ENCODE data around the gene ABCA2. TPM values are rescaled to one million over a fixed set of nuclear protein-coding genes. Genes with fewer than 3 reads are reported as not detected.

The ABCA2 gene
- total RNA-seq, 2 experiments from 2014 or later, result 11.8 to 16.2 TPM

- ChIA-PET CTCF (interaction anchor here (0.9 to 1.3 kb wide), 3 partner anchors 12 to 72 kb away, joined by 3 to 4 read pairs (median 4); no protein-coding TSS in a partner anchor), POLR2A (no interaction called here)
- Mint-ChIP-seq H3K36me3 (ENCODE audit: low read depth) (no peaks in the 10 kb centered on the region), H3K27me3 (no peaks in the 10 kb centered on the region), H3K4me3 (no peak overlapping the region), H3K27ac (peak overlapping the region; percentile 34), H3K4me1 (ENCODE audit: low read depth) (peaks cover 33% of the 10 kb centered on the region), H3K9me3 (no peaks in the 10 kb centered on the region)
- DNase-seq (no peak), ATAC-seq (no peak)
- intact Hi-C loops (cut with micrococcal nuclease), result no loop called here
- no peak for TF ChIP-seq CTCF (IDR thresholded peaks at IDR 0.05)
Measured at GRCh38 chr9:136963341-136963740, 64.7 kb downstream of the ABCA2 start.

GRCh38 chr9:136962701-136963248 is 65.3 kb downstream of the ABCA2 start:
- H3K4me3 Mint-ChIP-seq, result no peak overlapping the region
- peak overlapping the region; percentile 34 for H3K27ac Mint-ChIP-seq
- POLR2A ChIA-PET, result interaction anchor here (0.9 to 2.4 kb wide), 3 partner anchors 16 to 36 kb away, joined by 3 to 8 read pairs (median 3); partner anchors contain the start of genes C8G and FBXW5
- ATAC-seq (no peak), DNase-seq (no peak)
- CTCF ChIA-PET, result interaction anchor here (0.9 to 1.3 kb wide), 4 partner anchors 13 to 73 kb away, joined by 3 to 4 read pairs (median 4); no protein-coding TSS in a partner anchor
- H3K36me3 Mint-ChIP-seq (ENCODE audit: low read depth), result no peaks in the 10 kb centered on the region
- H3K4me1 Mint-ChIP-seq (ENCODE audit: low read depth), result peaks cover 33% of the 10 kb centered on the region
- no peaks in the 10 kb centered on the region for H3K27me3 Mint-ChIP-seq
- TF ChIP-seq CTCF (IDR thresholded peaks at IDR 0.05), result no peak
- intact Hi-C loops (cut with micrococcal nuclease), result no loop called here
- H3K9me3 Mint-ChIP-seq, result no peaks in the 10 kb centered on the region

- POLR2A ChIA-PET, result interaction anchor here (0.6 to 2.4 kb wide), 4 partner anchors 15 to 39 kb away, joined by 3 to 8 read pairs (median 3); partner anchors contain the start of genes C8G and FBXW5
- intact Hi-C loops (cut with micrococcal nuclease), result no loop called here
- DNase-seq (no peak), ATAC-seq (no peak)
- Mint-ChIP-seq H3K36me3 (ENCODE audit: low read depth) (no peaks in the 10 kb centered on the region), H3K4me1 (ENCODE audit: low read depth) (peaks cover 33% of the 10 kb centered on the region), H3K27ac (no peak overlapping the region), H3K9me3 (no peaks in the 10 kb centered on the region), H3K4me3 (no peak overlapping the region), H3K27me3 (no peaks in the 10 kb centered on the region)
- CTCF ChIA-PET, result interaction anchor here (0.9 to 1.1 kb wide), 2 partner anchors 67 to 73 kb away, joined by 3 to 4 read pairs; no protein-coding TSS in a partner anchor
- no peak for TF ChIP-seq CTCF (IDR thresholded peaks at IDR 0.05)
Measured at GRCh38 chr9:136962163-136962562, 65.9 kb downstream of the ABCA2 start.

- H3K4me3 Mint-ChIP-seq, result no peak overlapping the region
- ATAC-seq, result no peak
- DNase-seq, result no peak
- ChIA-PET POLR2A (interaction anchor here (0.6 to 2.4 kb wide), 2 partner anchors 15 to 39 kb away, joined by 3 to 8 read pairs; no protein-coding TSS in a partner anchor), CTCF (no interaction called here)
- no peaks in the 10 kb centered on the region for H3K27me3 Mint-ChIP-seq
- TF ChIP-seq CTCF (IDR thresholded peaks at IDR 0.05), result no peak
- intact Hi-C loops (cut with micrococcal nuclease), result no loop called here
- peaks cover 32% of the 10 kb centered on the region for H3K4me1 Mint-ChIP-seq (ENCODE audit: low read depth)
- H3K27ac Mint-ChIP-seq, result no peak overlapping the region
- no peaks in the 10 kb centered on the region for H3K36me3 Mint-ChIP-seq (ENCODE audit: low read depth)
- peaks cover 3% of the 10 kb centered on the region for H3K9me3 Mint-ChIP-seq
Measured at GRCh38 chr9:136961279-136962065, 66.6 kb downstream of the ABCA2 start.

- Mint-ChIP-seq H3K27ac (no peak overlapping the region), H3K36me3 (ENCODE audit: low read depth) (no peaks in the 10 kb centered on the region), H3K4me3 (no peak overlapping the region), H3K4me1 (ENCODE audit: low read depth) (peaks cover 27% of the 10 kb centered on the region), H3K27me3 (no peaks in the 10 kb centered on the region), H3K9me3 (peaks cover 4% of the 10 kb centered on the region)
- POLR2A ChIA-PET, result interaction anchor here (2.4 kb wide), 1 partner anchor 14 kb away, joined by 8 read pairs; no protein-coding TSS in a partner anchor
- TF ChIP-seq CTCF (IDR thresholded peaks at IDR 0.05), result no peak
- intact Hi-C loops (cut with micrococcal nuclease), result no loop called here
- CTCF ChIA-PET, result no interaction called here
- DNase-seq (no peak), ATAC-seq (no peak)
Measured at GRCh38 chr9:136960938-136961275, 67.1 kb downstream of the ABCA2 start.
